Measurements from ENCODE around the gene ZSCAN10. TPM values are rescaled to one million over a fixed set of nuclear protein-coding genes. Genes with fewer than 3 reads are reported as not detected.

The ZSCAN10 gene
- total and polyA plus RNA-seq, 2 donors (not counting 1 experiment from before 2014, with no cell fraction given) = 0.02 TPM; not detected in 1

- Histone ChIP-seq H3K9me3 (ENCODE audit: control insufficient read depth, insufficient read depth, low read depth, low read length) (no peaks in the 10 kb centered on the region), H3K9ac (ENCODE audit: insufficient read depth, low read length) (no peak within 1 kb of the TSS), H3K27ac (ENCODE audit: insufficient read depth, low read length) (no peak within 1 kb of the TSS), H4K20me1 (ENCODE audit: control insufficient read depth, extremely low read depth, insufficient read depth, low read length) (no peaks in the 10 kb centered on the region), H3K4me3 (replicated peaks in 1 of 4; ENCODE audit: control extremely low read depth in 1 of 4, insufficient read depth in 1 of 4, low read depth in 3 of 4, low read length in 4 of 4) (peak within 1 kb of the TSS; percentile 37 to 47 (median 40)), H3K4me1 (ENCODE audit: control insufficient read depth, extremely low read depth, insufficient read depth, low read length) (no peaks in the 10 kb centered on the region), H3K36me3 (ENCODE audit: control insufficient read depth, insufficient read depth, low read length) (no peaks in the 10 kb centered on the region), H2AFZ (ENCODE audit: low read length) (peak within 1 kb of the TSS; percentile 60), H3K27me3 (ENCODE audit: control insufficient read depth, insufficient read depth, low read length) (peaks cover 43% of the 10 kb centered on the region), H3K4me2 (ENCODE audit: extremely low read depth, insufficient read depth, low read length) (peak within 1 kb of the TSS; percentile 85), H3K79me2 (ENCODE audit: control insufficient read depth, insufficient read depth, low read length) (no peaks in the 10 kb centered on the region)
- no peak for TF ChIP-seq CTCF (conservative IDR thresholded peaks at IDR 0.05 in 1 of 2, IDR thresholded peaks at IDR 0.05 in 1 of 2; ENCODE audit: low read depth in 1 of 2, low read length in 2 of 2)
- peak; percentile 92 for TF ChIP-seq EZH2 (IDR thresholded peaks at IDR 0.05; ENCODE audit: low read length, missing control alignments)
- no peak for DNase-seq (ENCODE audit: low read depth in 2 of 2)
Measured at GRCh38 chr16:3045758-3046640, 53.1 kb downstream of the ZSCAN10 start, which contains the start of gene MMP25. Gene MMP25 (plus strand): TSS chr16:3046561. CDS start chr16:3046918, 357 bp downstream.

- no peak overlapping the region for H3K4me2 ChIP-seq (ENCODE audit: extremely low read depth, insufficient read depth, low read length)
- DNase-seq (ENCODE audit: low read depth in 2 of 2) = no peak
- H3K4me3 ChIP-seq (replicated peaks in 1 of 4; ENCODE audit: control extremely low read depth in 1 of 4, insufficient read depth in 1 of 4, low read depth in 3 of 4, low read length in 4 of 4) = no peak overlapping the region
- H3K9me3 ChIP-seq (ENCODE audit: control insufficient read depth, insufficient read depth, low read depth, low read length) = no peaks in the 10 kb centered on the region
- H3K36me3 ChIP-seq (ENCODE audit: control insufficient read depth, insufficient read depth, low read length) = no peaks in the 10 kb centered on the region
- H3K79me2 ChIP-seq (ENCODE audit: control insufficient read depth, insufficient read depth, low read length) = no peaks in the 10 kb centered on the region
- no peak for TF ChIP-seq EZH2 (IDR thresholded peaks at IDR 0.05; ENCODE audit: low read length, missing control alignments)
- TF ChIP-seq CTCF (conservative IDR thresholded peaks at IDR 0.05 in 1 of 2, IDR thresholded peaks at IDR 0.05 in 1 of 2; ENCODE audit: low read depth in 1 of 2, low read length in 2 of 2) = no peak
- H4K20me1 ChIP-seq (ENCODE audit: control insufficient read depth, extremely low read depth, insufficient read depth, low read length) = no peaks in the 10 kb centered on the region
- no peak overlapping the region for H2AFZ ChIP-seq (ENCODE audit: low read length)
- H3K4me1 ChIP-seq (ENCODE audit: control insufficient read depth, extremely low read depth, insufficient read depth, low read length) = no peaks in the 10 kb centered on the region
- peaks cover 38% of the 10 kb centered on the region for H3K27me3 ChIP-seq (ENCODE audit: control insufficient read depth, insufficient read depth, low read length)
- no peak overlapping the region for H3K27ac ChIP-seq (ENCODE audit: insufficient read depth, low read length)
- H3K9ac ChIP-seq (ENCODE audit: insufficient read depth, low read length) = no peak overlapping the region
Measured at GRCh38 chr16:3044708-3045107, 54.4 kb downstream of the ZSCAN10 start.

- no peaks in the 10 kb centered on the region for H4K20me1 ChIP-seq (ENCODE audit: control insufficient read depth, extremely low read depth, insufficient read depth, low read length)
- H3K79me2 ChIP-seq (ENCODE audit: control insufficient read depth, insufficient read depth, low read length) = no peaks in the 10 kb centered on the region
- H3K4me1 ChIP-seq (ENCODE audit: control insufficient read depth, extremely low read depth, insufficient read depth, low read length) = no peaks in the 10 kb centered on the region
- no peak for TF ChIP-seq CTCF (conservative IDR thresholded peaks at IDR 0.05 in 1 of 2, IDR thresholded peaks at IDR 0.05 in 1 of 2; ENCODE audit: low read depth in 1 of 2, low read length in 2 of 2)
- no peak for TF ChIP-seq EZH2 (IDR thresholded peaks at IDR 0.05; ENCODE audit: low read length, missing control alignments)
- no peak overlapping the region for H3K9ac ChIP-seq (ENCODE audit: insufficient read depth, low read length)
- H3K36me3 ChIP-seq (ENCODE audit: control insufficient read depth, insufficient read depth, low read length) = no peaks in the 10 kb centered on the region
- no peak overlapping the region for H3K4me3 ChIP-seq (replicated peaks in 1 of 4; ENCODE audit: control extremely low read depth in 1 of 4, insufficient read depth in 1 of 4, low read depth in 3 of 4, low read length in 4 of 4)
- H2AFZ ChIP-seq (ENCODE audit: low read length) = no peak overlapping the region
- peaks cover 40% of the 10 kb centered on the region for H3K27me3 ChIP-seq (ENCODE audit: control insufficient read depth, insufficient read depth, low read length)
- no peak for DNase-seq (ENCODE audit: low read depth in 2 of 2)
- H3K27ac ChIP-seq (ENCODE audit: insufficient read depth, low read length) = no peak overlapping the region
- H3K4me2 ChIP-seq (ENCODE audit: extremely low read depth, insufficient read depth, low read length) = no peak overlapping the region
- H3K9me3 ChIP-seq (ENCODE audit: control insufficient read depth, insufficient read depth, low read depth, low read length) = no peaks in the 10 kb centered on the region
Measured at GRCh38 chr16:3042376-3042775, 56.7 kb downstream of the ZSCAN10 start.
